Cardiac fibroblast (primary cell): ENCODE measurements around the gene ULK1.
"Not testable (repeated sequence)": the region's sequence is repeated elsewhere in the genome, so short reads cannot be mapped to it uniquely, and the experiment has no call there.

ENCODE experiments used
- DNase-seq, 2 donors: peaks; one replicate each; pipeline versions ENCODE4 v3.0.0 to v3.0.0-alpha.2; 2010; ENCODE audit warnings: low read depth in 2 of 2
- H3K4me3 ChIP-seq, 2 donors: replicated peaks in 1 of 2; 1 replicate in 1 of 2; 2 replicates in 1 of 2; pipeline ENCODE4 v1.5.1; 2011; ENCODE audit warnings: low read depth in 2 of 2, low read length in 2 of 2, mild to moderate bottlenecking in 2 of 2, moderate library complexity in 1 of 2
- CTCF ChIP-seq: IDR thresholded peaks from one replicate; pipeline ENCODE4 v1.5.1; 2011; ENCODE audit warnings: low read depth, mild to moderate bottlenecking, low read length, inconsistent platforms

ULK1 gene

GRCh38 chr12:131959641-131960589 lies 65.5 kb downstream of the ULK1 start:
- DNase-seq, result no peak
- no peak for TF ChIP-seq CTCF

DNA sequence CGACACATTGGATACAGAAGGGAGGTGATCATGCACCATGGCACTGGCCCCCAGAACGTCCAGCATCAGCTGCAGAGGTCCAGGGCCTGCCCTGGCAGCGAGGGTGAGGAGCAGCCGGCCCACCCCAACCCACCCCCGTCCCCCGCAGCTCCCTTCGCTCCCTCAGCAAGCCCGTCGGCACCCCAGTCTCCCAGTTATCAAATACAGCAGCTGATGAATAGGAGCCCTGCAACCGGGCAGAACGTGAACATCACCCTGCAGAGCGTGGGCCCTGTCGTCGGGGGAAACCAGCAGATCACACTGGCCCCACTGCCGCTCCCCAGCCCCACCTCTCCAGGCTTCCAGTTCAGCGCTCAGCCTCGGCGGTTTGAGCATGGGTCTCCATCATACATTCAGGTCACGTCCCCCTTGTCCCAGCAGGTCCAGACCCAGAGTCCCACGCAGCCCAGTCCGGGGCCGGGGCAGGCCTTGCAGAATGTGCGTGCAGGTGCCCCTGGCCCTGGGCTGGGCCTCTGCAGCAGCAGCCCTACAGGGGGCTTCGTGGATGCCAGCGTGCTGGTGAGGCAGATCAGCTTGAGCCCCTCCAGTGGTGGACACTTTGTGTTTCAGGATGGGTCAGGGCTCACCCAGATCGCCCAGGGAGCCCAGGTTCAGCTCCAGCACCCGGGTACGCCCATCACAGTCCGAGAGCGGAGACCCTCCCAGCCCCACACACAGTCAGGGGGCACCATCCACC lies 66.3 kb downstream of the ULK1 start:
- not testable (repeated sequence) for H3K4me3 ChIP-seq, DNase-seq

More at GRCh38 chr12:131959641-131960589, 65.5 kb downstream of the ULK1 start:
- H3K4me3 ChIP-seq, result no peak overlapping the region

GRCh38 chr12:131961328-131961727 lies 66.9 kb downstream of the ULK1 start:
- H3K4me3 ChIP-seq, DNase-seq: not testable (repeated sequence)

DNA sequence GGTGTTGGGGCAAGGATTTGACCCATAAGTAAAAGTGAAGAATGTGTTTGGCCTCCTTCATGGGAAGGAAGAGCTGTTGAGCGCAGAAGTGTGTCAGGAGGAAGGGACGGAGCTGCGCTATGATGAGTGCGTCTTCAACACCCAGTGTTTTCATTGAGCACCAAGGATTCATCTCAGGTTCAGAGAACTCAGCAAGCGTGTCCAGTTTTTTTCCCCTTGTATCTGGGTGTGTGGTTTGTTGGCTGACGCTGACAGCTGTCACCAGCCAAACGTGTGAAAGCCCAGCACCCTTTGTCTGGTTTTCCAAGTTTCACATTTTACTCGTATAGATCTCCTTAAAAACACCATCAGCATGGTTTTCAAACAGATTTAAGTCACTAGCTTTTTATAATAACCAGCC lies 67.6 kb downstream of the ULK1 start:
- DNase-seq, result no peak
- no peak overlapping the region for H3K4me3 ChIP-seq
- TF ChIP-seq CTCF, result no peak

DNA sequence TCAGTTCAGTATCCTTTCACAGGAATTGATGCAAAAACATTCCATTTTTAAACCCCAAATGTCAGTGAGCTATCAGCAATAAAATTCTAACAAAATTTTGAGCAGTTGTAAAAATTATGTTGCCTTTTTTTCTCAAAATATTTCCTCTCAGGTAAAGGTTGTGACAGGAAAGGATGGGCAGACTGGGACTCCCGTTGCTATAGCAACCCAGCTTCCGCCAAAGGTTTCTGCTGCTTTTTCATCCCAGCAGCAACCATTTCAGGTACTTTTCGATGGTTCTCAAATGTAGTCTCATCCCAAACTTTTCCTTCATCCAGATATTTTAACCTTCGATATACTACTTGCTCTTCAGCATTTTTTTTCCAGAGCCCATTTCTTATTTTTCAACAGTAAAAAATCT lies 69.0 kb downstream of the ULK1 start:
- DNase-seq, result no peak
- TF ChIP-seq CTCF, result no peak
- H3K4me3 ChIP-seq, result no peak overlapping the region

DNA sequence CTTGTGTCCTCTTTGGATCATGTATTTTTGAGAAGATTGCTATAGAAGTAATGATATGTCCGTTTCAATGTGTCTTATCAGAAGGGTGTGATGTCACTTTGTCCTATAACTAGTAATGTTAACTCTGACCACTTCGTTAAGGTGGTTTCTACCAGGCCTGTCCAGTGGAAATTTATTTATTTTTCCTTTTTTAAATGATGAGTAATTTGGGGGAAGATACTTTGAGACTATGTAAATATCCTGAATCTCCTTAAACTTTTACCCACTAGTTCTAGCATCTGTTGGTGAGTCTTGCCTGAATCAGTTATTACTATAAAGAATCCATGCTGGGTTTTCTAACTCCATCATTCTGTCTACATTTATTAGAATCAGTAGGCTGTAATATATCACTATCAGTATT lies 70.7 kb downstream of the ULK1 start:
- peak in 1 of 2 donors; percentile 33 for DNase-seq
- H3K4me3 ChIP-seq, result no peak overlapping the region
- TF ChIP-seq CTCF, result no peak

DNA sequence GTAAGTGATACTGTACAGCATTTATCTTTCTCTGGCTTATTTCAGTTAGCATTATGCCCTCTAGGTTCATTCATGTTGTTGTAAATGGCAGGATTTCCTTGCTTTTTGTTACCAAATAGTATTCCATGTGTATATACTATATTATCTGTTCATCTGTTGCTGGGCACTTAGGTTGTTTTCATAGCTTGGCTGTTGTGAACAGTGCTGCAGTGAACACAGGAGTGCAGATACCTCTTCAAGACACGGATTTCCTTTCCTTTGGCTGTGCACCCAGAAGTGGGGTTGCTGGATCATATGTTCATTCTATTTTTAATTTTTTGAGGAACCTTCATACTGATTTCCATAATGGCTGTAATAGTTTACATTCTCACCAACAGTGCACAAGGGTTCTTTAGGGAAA lies 76.8 kb downstream of the ULK1 start:
- TF ChIP-seq CTCF, result no peak
- H3K4me3 ChIP-seq, result no peak overlapping the region
- DNase-seq, result no peak
